H9 (cell line): ENCODE results near the gene SQSTM1. TPM values are rescaled to one million over a fixed set of nuclear protein-coding genes. Genes with fewer than 3 reads are reported as not detected.

ENCODE experiments used
- DNase-seq: peaks from one replicate; pipeline ENCODE4 v3.0.0-alpha.2; 2017
- H2AFZ ChIP-seq: one replicate; pipeline ENCODE4 v1.6.1; 2013; ENCODE audit warnings: mild to moderate bottlenecking, low read length, control low read depth, moderate library complexity
- H2AK5ac ChIP-seq: 2 replicates; pipeline ENCODE4 v1.6.1; 2013; ENCODE audit warnings: low read length, control low read depth, mixed read lengths; ENCODE audit not compliant: insufficient read length
- H2BK120ac ChIP-seq: one replicate; pipeline ENCODE4 v1.6.1; 2013; ENCODE audit warnings: low read depth, mild to moderate bottlenecking, low read length, control low read depth, inconsistent platforms; ENCODE audit not compliant: poor library complexity, severe bottlenecking
- H2BK12ac ChIP-seq: 2 replicates; pipeline ENCODE4 v1.6.1; 2013; ENCODE audit warnings: low read length, control low read depth, mixed read lengths, low read depth; ENCODE audit not compliant: insufficient read length
- H2BK15ac ChIP-seq: 2 replicates; pipeline ENCODE4 v1.6.1; 2013; ENCODE audit warnings: low read depth, low read length, control low read depth
- H2BK20ac ChIP-seq: one replicate; pipeline ENCODE4 v1.6.1; 2013; ENCODE audit warnings: low read depth, mild to moderate bottlenecking, low read length, control low read depth, inconsistent platforms; ENCODE audit not compliant: poor library complexity, severe bottlenecking
- H2BK5ac ChIP-seq: 2 replicates; pipeline ENCODE4 v1.6.1; 2013; ENCODE audit warnings: low read length, control low read depth, mixed read lengths; ENCODE audit not compliant: insufficient read length
- H3K14ac ChIP-seq: 2 replicates; pipeline ENCODE4 v1.6.1; 2013; ENCODE audit warnings: low read length, control low read depth; ENCODE audit not compliant: insufficient read depth
- H3K18ac ChIP-seq: 2 replicates; pipeline ENCODE4 v1.6.1; 2013; ENCODE audit warnings: low read depth, mild to moderate bottlenecking, mixed read lengths, low read length, control low read depth; ENCODE audit not compliant: insufficient read length
- H3K23ac ChIP-seq: 2 replicates; pipeline ENCODE4 v1.6.1; 2013; ENCODE audit warnings: low read length, control low read depth, mixed read lengths, low read depth; ENCODE audit not compliant: insufficient read length
- H3K23me2 ChIP-seq: 2 replicates; pipeline ENCODE4 v1.6.1; 2013; ENCODE audit warnings: low read depth, mild to moderate bottlenecking, mixed read lengths, low read length, control low read depth; ENCODE audit not compliant: insufficient read length, poor library complexity, severe bottlenecking
- H3K27ac ChIP-seq: 2 replicates; pipeline ENCODE4 v1.5.1; 2013; ENCODE audit warnings: low read length, control low read depth, mixed read lengths, low read depth; ENCODE audit not compliant: insufficient read length
- H3K27me3 ChIP-seq: 2 replicates; pipeline ENCODE4 v1.6.1; 2013; ENCODE audit warnings: low read length, control low read depth, inconsistent platforms; ENCODE audit not compliant: insufficient read depth
- H3K4ac ChIP-seq: 2 replicates; pipeline ENCODE4 v1.6.1; 2013; ENCODE audit warnings: low read depth, mild to moderate bottlenecking, control low read depth, inconsistent platforms, low read length, moderate library complexity
- H3K4me1 ChIP-seq: 2 replicates; pipeline ENCODE4 v1.6.1; 2013; ENCODE audit warnings: low read length, control low read depth, inconsistent platforms; ENCODE audit not compliant: insufficient read depth
- H3K4me2 ChIP-seq: 2 replicates; pipeline ENCODE4 v1.6.1; 2013; ENCODE audit warnings: low read length, control low read depth, mixed read lengths; ENCODE audit not compliant: insufficient read length, insufficient read depth
- H3K56ac ChIP-seq: 2 replicates; pipeline ENCODE4 v1.6.1; 2013; ENCODE audit warnings: low read depth, mild to moderate bottlenecking, mixed read lengths, low read length, control low read depth; ENCODE audit not compliant: insufficient read length
- H3K79me1 ChIP-seq: 2 replicates; pipeline ENCODE4 v1.6.1; 2013; ENCODE audit warnings: low read depth, mild to moderate bottlenecking, moderate library complexity, low read length, control low read depth, inconsistent platforms; ENCODE audit not compliant: insufficient read depth, poor library complexity, severe bottlenecking
- H3K79me2 ChIP-seq: 2 replicates; pipeline ENCODE4 v1.6.1; 2013; ENCODE audit warnings: low read length, control low read depth, inconsistent platforms; ENCODE audit not compliant: insufficient read depth
- H3K9ac ChIP-seq: 2 replicates; pipeline ENCODE4 v1.6.1; 2013; ENCODE audit warnings: low read length, control low read depth, mixed read lengths; ENCODE audit not compliant: insufficient read length; ENCODE audit errors: extremely low read depth
- H3K9me3 ChIP-seq: one replicate; pipeline ENCODE4 v1.6.1; 2013; ENCODE audit warnings: low read depth, low read length, inconsistent platforms; ENCODE audit not compliant: control insufficient read depth
- H3T11ph ChIP-seq: one replicate; pipeline ENCODE4 v1.6.1; 2013; ENCODE audit warnings: mild to moderate bottlenecking, low read length, control low read depth, inconsistent platforms
- H4K20me1 ChIP-seq: one replicate; pipeline ENCODE4 v1.6.1; 2013; ENCODE audit not compliant: control insufficient read depth, insufficient read length, insufficient read depth
- H4K5ac ChIP-seq: 2 replicates; pipeline ENCODE4 v1.6.1; 2013; ENCODE audit warnings: low read depth, mild to moderate bottlenecking, mixed read lengths, low read length, control low read depth; ENCODE audit not compliant: insufficient read length
- H4K8ac ChIP-seq: replicated peaks from 2 replicates; pipeline ENCODE4 v1.6.1; 2013; ENCODE audit warnings: low read length, control low read depth, mixed read lengths, low read depth; ENCODE audit not compliant: insufficient read length
- H4K91ac ChIP-seq: 2 replicates; pipeline ENCODE4 v1.6.1; 2013; ENCODE audit warnings: low read depth, mild to moderate bottlenecking, moderate library complexity, mixed read lengths, low read length, control low read depth; ENCODE audit not compliant: insufficient read length
- H3K27ac Mint-ChIP-seq, 3 experiments: 2 replicates in 2 of 3; 3 replicates in 1 of 3; pipeline ENCODE4 v1.8.0; 2020 to 2021; ENCODE audit warnings: mixed read lengths in 3 of 3, mild to moderate bottlenecking in 1 of 3, moderate library complexity in 1 of 3
- H3K27me3 Mint-ChIP-seq: 2 replicates; pipeline ENCODE4 v1.8.0; 2021; ENCODE audit warnings: low read depth, mild to moderate bottlenecking, moderate library complexity, mixed read lengths
- H3K36me3 Mint-ChIP-seq, 3 experiments: 2 replicates in 2 of 3; 3 replicates in 1 of 3; pipeline ENCODE4 v1.8.0; 2020 to 2021; ENCODE audit warnings: low read depth in 3 of 3, mixed read lengths in 3 of 3; ENCODE audit not compliant: insufficient read depth in 1 of 3
- H3K4me1 Mint-ChIP-seq, 2 experiments: 2 replicates each; pipeline ENCODE4 v1.8.0; 2020; ENCODE audit warnings: mixed read lengths in 2 of 2
- H3K4me3 Mint-ChIP-seq, 2 experiments: 2 replicates in 1 of 2; 3 replicates in 1 of 2; pipeline ENCODE4 v1.8.0; 2020 to 2021; ENCODE audit warnings: mild to moderate bottlenecking in 2 of 2, mixed read lengths in 2 of 2, moderate library complexity in 1 of 2
- H3K9me3 Mint-ChIP-seq, 2 experiments: 2 replicates in 1 of 2; 3 replicates in 1 of 2; pipeline ENCODE4 v1.8.0; 2020; ENCODE audit warnings: mild to moderate bottlenecking in 2 of 2, mixed read lengths in 2 of 2, moderate library complexity in 1 of 2
- CTCF ChIP-seq: fragments of 200-600 bp; sonication (generic); conservative IDR thresholded peaks from 3 replicates; pipeline ENCODE4 v1.8.0; 2021; ENCODE audit warnings: antibody characterized with exemption, mild to moderate bottlenecking
- WGBS: extraction: QIAGEN DNeasy Blood & Tissue Kit; methylation state at CpG from one replicate; pipeline ENCODE4 v1.1.7; 2013; ENCODE audit warnings: missing lambda C conversion rate, low lambda C conversion rate, mixed read lengths; ENCODE audit not compliant: insufficient read length; ENCODE audit errors: extremely low coverage; 5-methylcytosine and 5-hydroxymethylcytosine counted together
- long read RNA-seq: library from polyadenylated mRNA; unstranded; transcript quantifications from one replicate; pipeline ENCODE4 v2.0.0, GENCODE V29; 2020
- total RNA-seq: library from RNA; stranded (reverse); gene quantifications from 2 replicates; pipeline ENCODE4 v1.2.1, GENCODE V29; 2021

SQSTM1 gene
- total RNA-seq: 144 and 147 TPM in 2 replicates
- long read RNA-seq, transcript SQSTM1-210 (3 exons, 921 nt): minor isoform, 6 of 977 reads
- long read RNA-seq, transcript SQSTM1-202 (8 exons, 2,986 nt): major isoform, 687 of 977 reads
- long read RNA-seq, partial matches to known transcripts: 34 of 977 reads
- long read RNA-seq, other reads (novel, unspliced or antisense): 249 of 977 reads

- peak within 1 kb of the TSS; percentile 72 for H3K14ac ChIP-seq
- peak within 1 kb of the TSS; percentile 79 for H3K4me2 ChIP-seq
- peak within 1 kb of the TSS; percentile 57 for H3K9ac ChIP-seq
- no peak within 1 kb of the TSS for H2BK12ac ChIP-seq
- H3K4ac ChIP-seq: no peak within 1 kb of the TSS
- no peak within 1 kb of the TSS for H2BK120ac ChIP-seq
- peaks cover 9% of the 10 kb centered on the region; the same call in 1 of the 2 replicates for H3K79me2 ChIP-seq
- H3K18ac ChIP-seq: peak within 1 kb of the TSS; percentile 74
- Mint-ChIP-seq H3K4me3 (peak within 1 kb of the TSS; percentile 88 to 93), H3K27ac (peak within 1 kb of the TSS; percentile 40 to 94 (median 93); a peak in 4 of 7 replicates), H3K4me1 (peaks cover 30 to 34% of the 10 kb centered on the region in 2 experiments), H3K27me3 (peaks cover 10% of the 10 kb centered on the region), H3K36me3 (peaks cover 22 to 32% (median 29%) of the 10 kb centered on the region in 3 experiments), H3K9me3 (no peaks in the 10 kb centered on the region; a peak in 2 of 5 replicates)
- no peak within 1 kb of the TSS for H2AFZ ChIP-seq
- H2BK15ac ChIP-seq: no peak within 1 kb of the TSS
- H4K8ac ChIP-seq: no peak within 1 kb of the TSS
- H2BK20ac ChIP-seq: no peak within 1 kb of the TSS
- peak; percentile 73 for DNase-seq
- H2BK5ac ChIP-seq: no peak within 1 kb of the TSS
- no peak within 1 kb of the TSS for H4K91ac ChIP-seq
- H2AK5ac ChIP-seq: peak within 1 kb of the TSS; percentile 1
- peaks cover 15% of the 10 kb centered on the region for H3K23me2 ChIP-seq
- no peak within 1 kb of the TSS for H3K27ac ChIP-seq
- H3K23ac ChIP-seq: no peak within 1 kb of the TSS
- no peaks in the 10 kb centered on the region for H3K9me3 ChIP-seq
- H4K20me1 ChIP-seq: no peaks in the 10 kb centered on the region
- peaks cover 3% of the 10 kb centered on the region; the same call in 1 of the 2 replicates for H3K4me1 ChIP-seq
- H3K56ac ChIP-seq: no peak within 1 kb of the TSS
- H4K5ac ChIP-seq: no peak within 1 kb of the TSS
- TF ChIP-seq CTCF: peak; percentile 28; the same call in 1 of the 3 replicates
- H3K27me3 ChIP-seq: no peaks in the 10 kb centered on the region
- no CpG with 5 or more reads among the region's 81 CpGs for WGBS
- no peak within 1 kb of the TSS for H3T11ph ChIP-seq
- peaks cover 10% of the 10 kb centered on the region for H3K79me1 ChIP-seq
Measured at GRCh38 chr5:179820483-179821297, at the start of gene SQSTM1. Gene SQSTM1, plus strand, starts transcription at chr5:179820905. Its CDS starts 32 bp downstream, at chr5:179820937.
